HT1080 (cell line): ENCODE results near the gene DDOST. TPM values are rescaled to one million over a fixed set of nuclear protein-coding genes. Genes with fewer than 3 reads are reported as not detected.
"Not testable (repeated sequence)": the region's sequence is repeated elsewhere in the genome, so short reads cannot be mapped to it uniquely, and the experiment has no call there.

Source experiments
- DNase-seq: peaks from one replicate; pipeline ENCODE4 v3.0.0-alpha.2; 2015; ENCODE audit warnings: low read depth
- total RNA-seq: library from RNA; depleted of rRNA; stranded (reverse); fragments of >200 nt; shearing (Covaris generic); gene quantifications from 2 replicates; pipeline ENCODE4 v1.2.3, GENCODE V29; 2014

Gene DDOST
- total RNA-seq, 1 experiment from 2014 or later = 438 TPM

GRCh38 chr1:20693623-20694022 is 32.5 kb upstream of the DDOST start:
- DNase-seq = no peak

- no peak for DNase-seq
Observed at GRCh38 chr1:20691872-20692271, 30.7 kb upstream of the DDOST start.

GRCh38 chr1:20689645-20690056 is 28.5 kb upstream of the DDOST start:
- no peak for DNase-seq

GRCh38 chr1:20686883-20687725 is 25.9 kb upstream of the DDOST start:
- DNase-seq = no peak

GRCh38 chr1:20685741-20686140 is 24.6 kb upstream of the DDOST start:
- DNase-seq = no peak

- no peak for DNase-seq
Observed at GRCh38 chr1:20685099-20685662, 24.0 kb upstream of the DDOST start.

GRCh38 chr1:20684651-20685050 is 23.5 kb upstream of the DDOST start:
- DNase-seq = no peak

GRCh38 chr1:20684050-20684620 is 23.0 kb upstream of the DDOST start:
- no peak for DNase-seq

- no peak for DNase-seq
Observed at GRCh38 chr1:20683614-20684013, 22.4 kb upstream of the DDOST start.

GRCh38 chr1:20682571-20683236 is 21.5 kb upstream of the DDOST start:
- no peak for DNase-seq

GRCh38 chr1:20681999-20682398 is 20.8 kb upstream of the DDOST start:
- no peak for DNase-seq

GRCh38 chr1:20680269-20680668 is 19.1 kb upstream of the DDOST start:
- DNase-seq = no peak

- no peak for DNase-seq
Observed at GRCh38 chr1:20678599-20678998, 17.4 kb upstream of the DDOST start.

GRCh38 chr1:20673626-20674025 is 12.5 kb upstream of the DDOST start:
- not testable (repeated sequence) for DNase-seq

- no peak for DNase-seq
Observed at GRCh38 chr1:20672265-20672632, 11.1 kb upstream of the DDOST start.

GRCh38 chr1:20670936-20671335 is 9.8 kb upstream of the DDOST start:
- DNase-seq = no peak

- no peak for DNase-seq
Observed at GRCh38 chr1:20668581-20668980, 7.4 kb upstream of the DDOST start.

- DNase-seq = peak; percentile 63
Observed at GRCh38 chr1:20666804-20667203, 5.6 kb upstream of the DDOST start.

GRCh38 chr1:20666146-20666545 is 5.0 kb upstream of the DDOST start:
- DNase-seq = no peak

- no peak for DNase-seq
Observed at GRCh38 chr1:20665726-20666125, 4.6 kb upstream of the DDOST start.

GRCh38 chr1:20663969-20664715 is 3.0 kb upstream of the DDOST start:
- no peak for DNase-seq
